GM10248 (cell line): ENCODE data around the gene RALGPS1.
"Not testable (repeated sequence)": the region's sequence is repeated elsewhere in the genome, so short reads cannot be mapped to it uniquely, and the experiment has no call there.

Experiments
- CTCF ChIA-PET: fragments of 300-600 bp; sonication (Branson Sonifier 250); formaldehyde crosslinking; extraction: SDS; loops from one replicate; lab custom pipeline; 2021; ENCODE audit warnings: antibody characterized with exemption; lab: Yijun Ruan, JAX
- POLR2A ChIA-PET: fragments of 350-650 bp; sonication (Branson Sonifier 250); formaldehyde crosslinking; extraction: SDS; loops from one replicate; lab custom pipeline; 2020; ENCODE audit warnings: antibody characterized with exemption; lab: Yijun Ruan, JAX
- DNase-seq: peaks from one replicate; pipeline ENCODE4 v3.0.0; 2012; ENCODE audit errors: extremely low spot score
- TF ChIP-seq, protein P1 (sequence below): IDR thresholded peaks from 2 replicates; pipeline ENCODE4 v1.5.1; 2012; ENCODE audit warnings: mild to moderate bottlenecking, low read depth; ENCODE audit errors: extremely low read depth, missing control alignments, control extremely low read depth

The RALGPS1 gene

DNA sequence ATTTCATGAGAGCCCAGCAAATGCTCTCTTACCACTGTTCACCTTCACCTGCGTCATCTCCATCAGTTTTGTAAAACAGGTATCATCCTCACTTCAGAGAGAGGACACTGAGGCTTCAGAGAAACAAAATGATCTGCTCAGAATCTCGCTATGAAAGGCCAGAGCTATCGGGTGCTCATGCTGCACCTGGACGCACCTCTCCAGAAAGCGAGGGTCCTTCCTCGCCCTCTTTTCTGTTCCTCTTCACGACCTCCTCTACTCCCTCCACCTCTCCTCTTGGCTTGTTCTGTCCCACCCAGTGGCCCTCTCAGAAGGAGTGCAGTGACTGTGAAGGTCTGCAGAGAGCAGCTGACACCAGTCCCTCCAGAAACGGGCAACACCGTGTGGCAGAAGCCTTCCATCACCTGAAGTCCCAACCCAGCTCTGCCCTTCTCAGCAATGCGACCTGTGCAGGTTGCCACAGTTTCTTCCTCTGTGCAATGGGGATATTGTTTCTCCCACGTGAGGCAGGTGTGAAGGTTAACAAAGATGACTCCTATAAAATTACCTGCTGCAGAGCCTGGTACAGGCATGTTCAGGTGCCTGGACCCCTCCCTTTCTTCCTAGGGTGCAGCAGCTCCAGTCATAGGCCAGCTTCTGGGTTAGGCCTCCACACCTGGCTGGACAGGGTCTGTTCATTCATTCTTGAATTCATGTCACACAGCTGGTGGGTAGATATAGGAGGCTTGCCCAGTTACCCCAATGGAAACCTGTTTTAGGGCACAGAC is 253.2 kb downstream of the RALGPS1 start:
- ChIA-PET CTCF (interaction anchor here (1.5 to 4.1 kb wide), 3 partner anchors 16 to 33 kb away, joined by 4 to 23 read pairs (median 5); no protein-coding TSS in a partner anchor), POLR2A (no interaction called here)
- no peak for DNase-seq
- TF ChIP-seq, protein P1, sequence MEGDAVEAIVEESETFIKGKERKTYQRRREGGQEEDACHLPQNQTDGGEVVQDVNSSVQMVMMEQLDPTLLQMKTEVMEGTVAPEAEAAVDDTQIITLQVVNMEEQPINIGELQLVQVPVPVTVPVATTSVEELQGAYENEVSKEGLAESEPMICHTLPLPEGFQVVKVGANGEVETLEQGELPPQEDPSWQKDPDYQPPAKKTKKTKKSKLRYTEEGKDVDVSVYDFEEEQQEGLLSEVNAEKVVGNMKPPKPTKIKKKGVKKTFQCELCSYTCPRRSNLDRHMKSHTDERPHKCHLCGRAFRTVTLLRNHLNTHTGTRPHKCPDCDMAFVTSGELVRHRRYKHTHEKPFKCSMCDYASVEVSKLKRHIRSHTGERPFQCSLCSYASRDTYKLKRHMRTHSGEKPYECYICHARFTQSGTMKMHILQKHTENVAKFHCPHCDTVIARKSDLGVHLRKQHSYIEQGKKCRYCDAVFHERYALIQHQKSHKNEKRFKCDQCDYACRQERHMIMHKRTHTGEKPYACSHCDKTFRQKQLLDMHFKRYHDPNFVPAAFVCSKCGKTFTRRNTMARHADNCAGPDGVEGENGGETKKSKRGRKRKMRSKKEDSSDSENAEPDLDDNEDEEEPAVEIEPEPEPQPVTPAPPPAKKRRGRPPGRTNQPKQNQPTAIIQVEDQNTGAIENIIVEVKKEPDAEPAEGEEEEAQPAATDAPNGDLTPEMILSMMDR = no peak

DNA sequence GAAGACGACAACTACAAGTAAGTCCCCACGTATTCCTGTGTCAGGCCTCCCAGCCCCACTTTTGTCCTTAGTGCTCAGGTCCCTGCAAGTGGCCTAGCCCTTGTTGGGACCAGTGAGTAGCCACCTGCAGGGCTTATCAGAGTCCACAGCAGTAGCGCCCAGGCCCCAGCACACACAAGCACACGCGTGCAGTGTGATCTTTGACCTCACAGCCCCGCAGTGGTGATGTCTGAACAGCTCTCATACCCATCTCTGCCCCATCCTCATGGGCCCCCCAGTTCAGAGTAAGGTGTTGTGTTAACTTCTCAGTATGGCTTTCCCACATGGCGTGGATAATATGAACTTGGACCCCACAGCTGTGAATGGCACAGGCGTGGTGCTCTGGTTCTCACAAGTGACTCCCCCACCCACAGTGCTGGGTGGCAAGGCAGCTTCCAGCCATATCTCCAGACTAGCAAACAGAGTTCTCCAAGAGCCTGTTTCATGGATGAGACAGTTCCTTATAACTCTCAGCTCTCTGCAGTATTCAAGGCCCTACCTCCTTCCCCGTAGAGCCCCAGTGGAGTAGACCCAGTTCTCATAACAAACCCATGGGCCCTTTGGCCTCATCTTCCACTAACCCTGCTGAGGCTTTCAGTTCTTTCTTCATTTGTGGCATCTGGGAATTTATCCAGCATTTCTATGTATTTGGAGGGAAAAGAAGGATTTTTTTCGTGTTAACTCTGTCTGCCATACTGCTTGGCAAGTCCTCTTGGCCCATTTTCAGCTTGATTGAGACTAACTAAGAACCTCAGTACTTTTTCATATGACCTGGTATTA is 254.4 kb downstream of the RALGPS1 start:
- CTCF ChIA-PET = interaction anchor here (0.7 to 4.1 kb wide), 5 partner anchors 9 to 203 kb away, joined by 3 to 23 read pairs (median 4); no protein-coding TSS in a partner anchor
- POLR2A ChIA-PET = interaction anchor here (0.6 kb wide), 1 partner anchor 317 kb away, joined by 3 read pairs; no protein-coding TSS in a partner anchor
- DNase-seq = no peak
- TF ChIP-seq, protein P1 = no peak

DNA sequence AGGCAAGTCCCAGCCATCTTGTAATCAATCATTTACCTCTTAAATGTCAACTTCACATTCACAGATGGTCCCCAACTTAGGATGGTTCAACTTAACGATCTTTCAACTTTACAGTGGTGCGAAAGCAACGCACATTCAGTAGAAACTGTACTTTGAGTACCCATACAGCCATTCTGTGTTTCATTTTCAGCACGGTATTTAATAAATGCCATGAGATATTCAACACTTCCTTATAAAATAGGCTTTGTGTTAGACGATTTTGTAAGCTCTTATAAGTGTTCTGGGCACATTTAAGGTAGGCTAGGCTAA is 254.9 kb downstream of the RALGPS1 start:
- CTCF ChIA-PET = interaction anchor here (1.1 to 4.1 kb wide), 5 partner anchors 8 to 203 kb away, joined by 3 to 23 read pairs (median 4); no protein-coding TSS in a partner anchor
- DNase-seq = no peak
- POLR2A ChIA-PET = no interaction called here
- TF ChIP-seq, protein P1 = no peak

DNA sequence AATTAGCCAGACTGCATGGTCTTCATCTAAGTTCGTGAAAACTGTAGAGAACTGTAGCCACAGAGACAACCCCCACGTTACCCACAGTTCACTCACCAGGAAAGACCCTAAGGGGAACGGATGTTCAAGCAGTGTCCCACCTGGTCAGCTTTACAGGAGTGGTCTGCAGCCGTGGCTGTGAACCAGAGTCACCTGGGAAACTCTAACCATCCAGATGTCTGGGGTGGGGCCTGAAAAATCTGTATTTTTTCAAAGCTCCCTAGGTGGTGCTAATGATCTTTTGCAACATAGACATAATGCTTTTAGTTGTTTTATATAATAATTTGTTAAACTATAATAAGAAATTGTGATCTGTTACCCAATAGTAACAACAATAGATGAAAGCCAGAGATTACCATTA is 255.5 kb downstream of the RALGPS1 start:
- ChIA-PET POLR2A (no interaction called here), CTCF (interaction anchor here (0.9 to 4.1 kb wide), 5 partner anchors 9 to 204 kb away, joined by 3 to 23 read pairs (median 4); no protein-coding TSS in a partner anchor)
- no peak for DNase-seq
- TF ChIP-seq, protein P1 = peak; percentile 7

DNA sequence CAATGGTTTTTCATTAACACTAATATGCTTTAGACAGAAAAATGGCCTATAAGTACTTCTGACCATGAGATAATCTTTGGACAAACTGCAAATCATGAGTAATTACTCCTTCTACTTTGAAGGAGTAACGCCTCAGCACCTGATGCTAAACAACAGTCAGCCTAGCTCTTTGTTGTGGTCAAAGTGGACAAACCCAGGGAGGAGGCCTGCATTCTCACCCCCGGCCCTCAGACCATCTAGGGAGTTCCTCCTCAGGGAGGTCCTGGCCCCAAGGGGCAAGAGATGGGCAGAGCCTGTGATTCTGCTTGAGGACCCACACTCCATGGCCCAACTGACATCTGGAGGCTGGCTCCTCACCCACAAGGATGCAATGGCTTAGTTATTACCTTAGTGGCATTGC is 256.1 kb downstream of the RALGPS1 start:
- peak; percentile 50 for DNase-seq
- TF ChIP-seq, protein P1 = no peak
- POLR2A ChIA-PET = no interaction called here
- CTCF ChIA-PET = interaction anchor here (0.9 to 4.1 kb wide), 4 partner anchors 9 to 30 kb away, joined by 3 to 23 read pairs (median 5); no protein-coding TSS in a partner anchor

DNA sequence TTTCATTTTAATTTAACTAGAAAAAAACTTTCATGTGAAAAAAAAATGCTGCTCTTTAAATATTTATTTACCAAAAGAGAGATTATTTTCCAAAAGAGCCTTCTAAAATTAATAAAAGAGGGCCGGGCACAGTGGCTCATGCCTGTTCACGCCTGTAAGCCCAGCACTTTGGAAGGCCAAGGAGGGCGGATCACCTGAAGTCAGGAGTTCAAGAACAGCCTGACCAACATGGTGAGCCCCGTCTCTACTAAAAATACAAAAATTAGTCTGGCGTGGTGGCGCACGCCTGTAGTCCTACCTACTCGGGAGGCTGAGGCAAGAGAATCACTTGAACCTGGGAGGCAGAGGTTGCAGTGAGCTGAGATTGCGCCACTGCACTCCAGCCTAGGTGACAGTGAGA is 256.8 kb downstream of the RALGPS1 start:
- POLR2A ChIA-PET, DNase-seq: not testable (repeated sequence)
- CTCF ChIA-PET = interaction anchor here (3.0 to 3.2 kb wide), 2 partner anchors 9 to 27 kb away, joined by 7 to 12 read pairs; no protein-coding TSS in a partner anchor
